HEK293T (cell line): ENCODE measurements around the gene BCL11A.

Experiments used
- BHLHE40 ChIP-seq: fragments of 450-650 bp; IDR thresholded peaks from 2 replicates; pipeline ENCODE4 v1.6.1; 2016; ENCODE audit warnings: mild to moderate bottlenecking, moderate library complexity, borderline replicate concordance
- FOXA1 ChIP-seq: fragments of 450-650 bp; IDR thresholded peaks from 2 replicates; pipeline ENCODE4 v1.6.1; 2016; ENCODE audit warnings: mild to moderate bottlenecking
- FOXM1 ChIP-seq: fragments of 450-650 bp; IDR thresholded peaks from 2 replicates; pipeline ENCODE4 v1.6.1; 2017; ENCODE audit warnings: mild to moderate bottlenecking, borderline replicate concordance

DNA sequence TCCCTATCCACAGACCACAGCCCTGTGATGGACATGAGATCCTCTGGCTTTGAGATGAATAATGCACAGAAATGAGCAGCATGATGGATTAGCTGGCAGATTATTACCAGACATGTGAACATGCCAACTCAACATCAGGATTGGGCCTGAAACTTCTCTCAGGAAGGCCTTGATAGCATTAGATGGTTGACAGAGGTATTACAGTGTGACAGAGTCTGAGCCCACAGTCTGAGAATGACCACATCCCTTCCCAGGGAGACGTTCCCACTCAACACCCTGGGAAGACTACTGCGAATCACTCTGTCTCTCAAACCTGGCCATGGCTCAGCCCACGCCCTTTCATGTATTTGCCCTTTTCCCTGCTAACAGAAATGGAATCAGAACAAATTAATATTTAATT, 66.9 kb downstream of the BCL11A start:
- TF ChIP-seq BHLHE40: no peak
- no peak for TF ChIP-seq FOXA1
- no peak for TF ChIP-seq FOXM1
